ENCODE results near the gene RAPGEF2. TPM values are rescaled to one million over a fixed set of nuclear protein-coding genes. Genes with fewer than 3 reads are reported as not detected.

Gene RAPGEF2
- total RNA-seq, 1 donor: 57.9 TPM

DNA sequence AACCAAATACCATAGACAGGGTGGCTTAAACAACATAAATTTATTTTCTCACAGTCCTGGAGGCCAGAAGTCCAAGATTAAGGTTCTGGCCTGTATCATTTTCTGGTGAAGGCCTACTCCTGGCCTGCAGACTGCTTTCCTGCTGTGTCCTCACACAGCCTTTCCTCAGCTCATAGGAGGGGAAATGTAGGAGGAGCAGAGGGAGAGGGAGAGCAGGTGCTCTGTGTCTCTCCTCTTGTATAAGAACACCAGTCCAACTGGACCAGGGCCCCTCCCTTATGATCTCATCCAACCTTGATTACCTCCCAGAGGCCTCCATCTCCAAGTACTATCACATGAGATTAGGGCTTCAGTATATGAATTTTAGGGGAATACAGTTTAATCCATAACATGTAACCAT, 34.3 kb downstream of the RAPGEF2 start:
- Histone ChIP-seq H3K4me3 (ENCODE audit: low read length) (no peak overlapping the region), H3K4me1 (ENCODE audit: insufficient read depth, low read length) (no peaks in the 10 kb centered on the region), H3K27me3 (ENCODE audit: insufficient read depth, low read length) (no peaks in the 10 kb centered on the region), H3K9me3 (ENCODE audit: low read depth, low read length) (no peaks in the 10 kb centered on the region)

DNA sequence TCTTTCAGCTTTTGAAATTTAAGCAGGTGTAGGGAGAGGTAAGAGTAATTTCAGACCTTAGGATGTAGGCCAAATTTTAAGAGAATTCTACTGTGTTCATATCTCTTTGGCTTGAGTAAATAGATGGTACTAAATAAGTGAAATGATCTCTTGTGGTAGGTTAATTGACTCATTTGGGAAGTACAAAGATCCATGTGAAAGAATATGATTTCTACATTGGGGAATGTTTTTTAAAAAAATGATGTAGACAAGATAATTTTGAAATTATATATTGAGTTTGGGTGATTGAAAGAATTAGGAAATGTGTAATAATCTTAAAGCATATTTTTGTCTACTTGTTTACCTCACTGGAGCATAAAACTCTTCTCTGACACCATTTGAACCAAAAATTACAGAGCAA, 35.6 kb downstream of the RAPGEF2 start:
- Histone ChIP-seq H3K4me3 (ENCODE audit: low read length) (no peak overlapping the region), H3K27me3 (ENCODE audit: insufficient read depth, low read length) (no peaks in the 10 kb centered on the region), H3K9me3 (ENCODE audit: low read depth, low read length) (no peaks in the 10 kb centered on the region), H3K4me1 (ENCODE audit: insufficient read depth, low read length) (no peaks in the 10 kb centered on the region)

DNA sequence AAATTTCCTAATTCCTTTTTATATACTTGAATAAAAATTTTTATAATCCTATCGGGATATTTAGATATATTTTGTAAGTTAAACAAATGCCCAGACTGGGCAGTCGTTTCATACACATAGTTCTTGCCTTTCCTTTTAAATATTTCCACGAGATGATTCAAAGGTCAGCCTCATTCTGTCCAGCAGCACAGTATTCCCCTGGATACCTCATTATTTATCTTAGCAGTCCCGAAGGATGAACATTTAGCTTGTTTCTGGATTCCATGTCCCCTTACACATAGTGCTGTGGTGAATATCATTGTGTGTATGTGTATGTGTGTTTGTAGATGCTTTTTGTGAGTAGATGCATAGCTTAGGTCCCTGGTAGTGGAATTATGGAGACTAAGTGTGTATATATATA, 38.3 kb downstream of the RAPGEF2 start:
- Histone ChIP-seq H3K9me3 (ENCODE audit: low read depth, low read length) (no peaks in the 10 kb centered on the region), H3K27me3 (ENCODE audit: insufficient read depth, low read length) (no peaks in the 10 kb centered on the region)

DNA sequence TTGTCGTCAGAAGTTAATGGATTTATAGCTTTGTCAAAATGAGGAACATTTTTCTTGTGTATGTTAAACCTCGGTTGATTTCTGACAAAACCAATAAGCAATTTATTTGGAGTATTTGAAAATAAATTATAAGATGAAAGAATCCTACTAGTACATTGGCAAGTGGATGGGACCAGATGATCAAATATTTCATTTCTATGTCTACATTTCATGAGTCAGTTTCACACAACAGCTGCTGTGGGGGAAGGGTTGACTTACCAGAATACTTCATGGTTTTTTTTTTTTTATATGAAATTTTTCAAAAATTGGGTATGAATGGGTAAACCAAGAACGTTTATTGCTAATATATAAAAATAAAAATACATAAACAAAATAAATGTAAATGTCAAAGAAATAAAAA, 39.4 kb downstream of the RAPGEF2 start:
- no peaks in the 10 kb centered on the region for H3K27me3 ChIP-seq (ENCODE audit: insufficient read depth, low read length)
- no peaks in the 10 kb centered on the region for H3K9me3 ChIP-seq (ENCODE audit: low read depth, low read length)
- no peak overlapping the region for H3K4me3 ChIP-seq (ENCODE audit: low read length)
- no peaks in the 10 kb centered on the region for H3K4me1 ChIP-seq (ENCODE audit: insufficient read depth, low read length)

More for the DNA sequence above, 38.3 kb downstream of the RAPGEF2 start:
- Histone ChIP-seq H3K4me3 (ENCODE audit: low read length) (no peak overlapping the region), H3K4me1 (ENCODE audit: insufficient read depth, low read length) (no peaks in the 10 kb centered on the region)

DNA sequence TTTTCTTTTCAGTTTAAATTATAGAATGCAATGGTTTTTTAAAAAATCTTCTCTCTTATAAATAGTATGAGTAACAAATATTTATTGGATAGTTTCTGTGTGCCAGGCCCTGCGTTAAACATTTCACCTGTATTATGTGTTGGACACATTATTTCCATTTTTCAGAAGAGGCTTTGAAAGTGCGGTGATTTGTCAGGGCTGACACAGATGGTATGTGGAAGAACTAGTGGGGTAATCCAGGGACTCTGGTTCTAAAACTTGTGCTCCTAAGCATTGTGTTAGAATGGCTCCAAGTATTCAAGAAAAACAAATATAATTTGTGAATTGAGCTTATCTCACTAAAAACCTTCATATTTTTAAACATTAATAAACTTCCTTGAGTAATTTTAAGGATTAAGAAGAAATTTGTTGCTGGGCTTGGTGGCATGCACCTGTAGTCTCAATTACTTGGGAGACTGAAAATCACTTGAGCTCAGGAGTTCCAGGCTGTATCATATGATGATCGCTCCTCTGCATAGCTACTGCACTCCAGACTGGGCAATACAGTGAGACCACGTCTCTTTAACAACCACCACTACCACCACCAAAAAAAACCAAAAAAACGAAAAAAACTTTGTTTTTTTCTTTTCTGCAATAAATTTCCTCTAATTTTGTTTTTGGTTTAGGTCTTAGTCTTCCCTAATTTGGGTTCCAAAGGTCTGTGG, 40.0 kb downstream of the RAPGEF2 start:
- no peaks in the 10 kb centered on the region for H3K4me1 ChIP-seq (ENCODE audit: insufficient read depth, low read length)
- H3K9me3 ChIP-seq (ENCODE audit: low read depth, low read length): no peaks in the 10 kb centered on the region
- H3K27me3 ChIP-seq (ENCODE audit: insufficient read depth, low read length): no peaks in the 10 kb centered on the region
- no peak overlapping the region for H3K4me3 ChIP-seq (ENCODE audit: low read length)

DNA sequence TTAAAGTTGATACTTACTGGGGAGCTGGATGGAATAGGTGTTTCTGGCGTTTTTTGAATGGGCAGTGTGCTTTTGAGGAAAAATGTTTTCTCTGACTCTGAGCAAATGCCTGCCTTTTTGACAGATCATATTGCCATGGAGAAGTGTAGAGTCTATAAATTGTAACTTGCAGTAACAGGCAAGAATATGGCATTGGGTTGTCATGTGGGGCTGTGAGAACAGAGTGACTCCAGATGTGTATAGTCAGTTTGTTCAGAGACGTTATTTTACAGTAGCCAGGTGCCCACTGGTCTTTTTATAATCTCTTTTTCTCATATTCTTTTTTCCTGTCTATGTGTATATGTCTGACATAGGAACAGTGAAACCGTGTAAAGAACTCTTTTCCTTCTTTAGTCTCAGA, 40.8 kb downstream of the RAPGEF2 start:
- Histone ChIP-seq H3K4me1 (ENCODE audit: insufficient read depth, low read length) (no peaks in the 10 kb centered on the region), H3K4me3 (ENCODE audit: low read length) (no peak overlapping the region), H3K9me3 (ENCODE audit: low read depth, low read length) (no peaks in the 10 kb centered on the region), H3K27me3 (ENCODE audit: insufficient read depth, low read length) (no peaks in the 10 kb centered on the region)

DNA sequence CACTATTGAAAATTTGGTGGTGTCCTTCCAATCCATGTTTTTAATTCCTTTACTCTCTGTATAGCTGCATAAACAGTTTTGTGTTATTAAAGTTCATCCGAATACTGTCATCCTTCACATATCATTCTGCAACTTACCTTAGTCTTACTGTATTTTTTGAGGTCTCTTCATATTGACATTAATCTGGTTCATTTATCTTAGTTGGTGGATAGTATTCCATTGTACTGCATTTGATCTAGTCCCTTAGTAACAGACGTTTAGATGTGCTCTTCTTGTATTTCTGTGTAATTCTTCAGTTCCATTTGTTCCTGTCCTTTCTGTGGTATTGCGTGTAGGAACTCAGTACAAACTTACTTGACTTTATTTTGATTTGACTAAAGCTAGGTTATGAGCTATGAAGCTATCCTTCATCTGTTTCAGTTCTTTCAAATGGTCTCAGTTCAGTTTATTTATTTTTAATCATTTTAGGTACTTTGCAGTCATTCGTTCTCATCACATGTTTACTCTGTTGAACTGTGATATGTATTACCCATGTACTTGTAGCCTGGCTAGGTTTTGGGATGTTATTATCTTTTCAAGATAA, 41.3 kb downstream of the RAPGEF2 start:
- Histone ChIP-seq H3K9me3 (ENCODE audit: low read depth, low read length) (no peaks in the 10 kb centered on the region), H3K4me1 (ENCODE audit: insufficient read depth, low read length) (no peaks in the 10 kb centered on the region), H3K27me3 (ENCODE audit: insufficient read depth, low read length) (no peaks in the 10 kb centered on the region), H3K4me3 (ENCODE audit: low read length) (no peak overlapping the region)

DNA sequence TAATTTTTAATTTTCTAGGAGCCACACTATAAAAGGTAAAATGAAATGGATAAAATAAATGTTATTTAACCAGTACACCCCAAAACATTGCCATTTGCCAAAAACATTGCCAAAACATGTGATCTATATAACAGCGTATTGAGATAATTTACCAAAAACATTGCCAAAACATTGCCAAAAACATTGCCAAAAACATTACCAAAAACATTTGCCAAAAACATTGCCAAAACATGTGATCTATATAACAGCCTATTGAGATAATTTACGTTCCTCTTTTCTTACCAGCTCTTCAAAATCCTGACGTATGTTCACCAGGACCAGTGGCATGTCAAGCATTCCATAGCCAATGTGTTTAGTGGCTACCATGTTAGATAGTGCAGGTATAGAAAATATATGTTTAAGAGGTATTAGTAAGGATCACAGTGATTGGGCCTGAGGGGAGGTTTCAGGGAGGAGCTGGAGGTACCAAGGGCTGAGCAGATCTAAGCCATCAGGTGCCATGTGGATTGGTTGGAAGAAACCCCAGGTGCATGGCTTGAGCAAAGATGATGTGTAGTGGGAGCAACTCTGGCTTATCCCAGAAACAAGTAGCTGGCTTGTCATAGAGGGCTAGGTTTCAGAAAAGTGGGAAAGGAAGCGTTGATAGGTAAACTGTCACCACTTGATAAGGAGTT, 42.6 kb downstream of the RAPGEF2 start:
- no peaks in the 10 kb centered on the region for H3K9me3 ChIP-seq (ENCODE audit: low read depth, low read length)
- H3K4me3 ChIP-seq (ENCODE audit: low read length): no peak overlapping the region
- no peaks in the 10 kb centered on the region for H3K27me3 ChIP-seq (ENCODE audit: insufficient read depth, low read length)
- H3K4me1 ChIP-seq (ENCODE audit: insufficient read depth, low read length): peaks cover under 1% of the 10 kb centered on the region

DNA sequence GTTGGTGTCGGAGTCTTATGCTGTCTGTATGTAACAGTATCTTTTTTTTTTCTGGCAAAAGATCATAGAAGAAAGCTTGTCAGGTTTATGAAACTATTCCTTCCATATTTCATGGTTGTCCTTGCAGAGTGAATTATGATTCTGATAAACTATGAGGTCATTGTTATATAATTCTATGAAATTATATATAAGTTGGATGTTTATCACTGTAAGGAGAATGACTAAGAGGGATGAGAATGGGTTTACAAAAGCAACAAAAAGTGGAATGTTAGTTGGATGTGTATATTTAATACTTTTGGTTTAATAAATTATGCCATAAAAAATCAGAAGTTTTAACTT, 43.1 kb downstream of the RAPGEF2 start:
- H3K4me3 ChIP-seq (ENCODE audit: low read length): no peak overlapping the region
- no peaks in the 10 kb centered on the region for H3K9me3 ChIP-seq (ENCODE audit: low read depth, low read length)
- H3K27me3 ChIP-seq (ENCODE audit: insufficient read depth, low read length): no peaks in the 10 kb centered on the region
- H3K4me1 ChIP-seq (ENCODE audit: insufficient read depth, low read length): peaks cover 4% of the 10 kb centered on the region

DNA sequence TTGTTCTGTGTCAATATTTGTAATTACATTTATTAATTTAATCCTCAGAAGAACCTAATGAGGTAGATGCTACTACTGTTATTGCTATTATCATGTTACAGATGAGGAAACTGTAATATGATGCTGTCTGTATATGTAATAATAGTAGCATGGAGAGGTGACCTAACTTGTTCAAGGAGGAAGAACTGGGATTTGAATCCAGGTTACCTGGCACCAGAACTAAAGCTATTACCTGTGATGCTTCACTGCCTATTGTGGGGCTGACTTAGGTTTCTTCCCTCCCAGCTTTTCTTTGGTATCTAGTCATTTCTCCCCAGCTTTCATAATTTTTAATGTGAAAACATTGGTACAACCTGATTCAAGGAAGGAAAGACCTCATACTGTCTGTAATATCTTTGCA, 43.6 kb downstream of the RAPGEF2 start:
- Histone ChIP-seq H3K4me1 (ENCODE audit: insufficient read depth, low read length) (peaks cover 4% of the 10 kb centered on the region), H3K4me3 (ENCODE audit: low read length) (no peak overlapping the region), H3K9me3 (ENCODE audit: low read depth, low read length) (no peaks in the 10 kb centered on the region), H3K27me3 (ENCODE audit: insufficient read depth, low read length) (no peaks in the 10 kb centered on the region)

DNA sequence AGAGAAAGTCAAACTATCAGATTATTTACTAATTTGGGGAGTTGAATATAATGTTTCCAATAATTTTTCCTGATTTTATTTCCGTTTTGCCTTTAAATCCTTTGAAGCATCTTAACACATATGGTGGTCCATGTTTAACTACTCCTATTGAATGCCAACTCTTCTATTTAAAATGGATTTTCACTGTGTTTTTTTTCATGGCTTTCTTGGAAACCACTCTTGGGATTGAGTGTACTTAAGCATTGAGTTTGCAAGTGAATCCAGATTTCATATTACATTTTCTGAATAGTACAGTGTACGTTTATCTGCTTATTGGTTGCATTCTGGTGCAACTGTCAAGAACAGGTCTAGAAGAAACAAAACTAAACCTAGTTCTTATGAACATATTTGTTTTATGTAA, 45.6 kb downstream of the RAPGEF2 start:
- no peaks in the 10 kb centered on the region for H3K27me3 ChIP-seq (ENCODE audit: insufficient read depth, low read length)
- no peaks in the 10 kb centered on the region for H3K9me3 ChIP-seq (ENCODE audit: low read depth, low read length)
- no peak overlapping the region for H3K4me3 ChIP-seq (ENCODE audit: low read length)
- peaks cover 4% of the 10 kb centered on the region for H3K4me1 ChIP-seq (ENCODE audit: insufficient read depth, low read length)

DNA sequence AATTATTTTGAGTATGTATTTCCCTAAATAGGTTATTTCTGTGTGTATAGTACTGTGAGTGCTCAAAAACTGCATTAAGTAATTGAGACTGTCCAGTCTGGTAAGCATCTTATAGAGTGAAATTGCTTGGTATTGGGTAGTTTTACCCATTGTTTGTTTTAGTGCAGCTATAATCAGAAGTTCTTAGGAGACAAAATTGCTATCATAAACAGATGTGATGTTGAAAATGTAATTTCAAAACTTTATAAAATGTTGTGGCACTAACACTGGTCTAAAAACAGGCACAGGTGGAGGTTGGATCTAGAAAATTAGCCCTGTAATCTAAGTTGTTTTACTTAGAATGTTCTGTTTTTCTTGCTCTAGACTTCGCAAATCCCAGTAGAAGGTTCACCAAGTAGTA, 46.8 kb downstream of the RAPGEF2 start:
- H3K27me3 ChIP-seq (ENCODE audit: insufficient read depth, low read length): no peaks in the 10 kb centered on the region
- no peak overlapping the region for H3K4me3 ChIP-seq (ENCODE audit: low read length)
- peaks cover 4% of the 10 kb centered on the region for H3K4me1 ChIP-seq (ENCODE audit: insufficient read depth, low read length)
- H3K9me3 ChIP-seq (ENCODE audit: low read depth, low read length): no peaks in the 10 kb centered on the region

DNA sequence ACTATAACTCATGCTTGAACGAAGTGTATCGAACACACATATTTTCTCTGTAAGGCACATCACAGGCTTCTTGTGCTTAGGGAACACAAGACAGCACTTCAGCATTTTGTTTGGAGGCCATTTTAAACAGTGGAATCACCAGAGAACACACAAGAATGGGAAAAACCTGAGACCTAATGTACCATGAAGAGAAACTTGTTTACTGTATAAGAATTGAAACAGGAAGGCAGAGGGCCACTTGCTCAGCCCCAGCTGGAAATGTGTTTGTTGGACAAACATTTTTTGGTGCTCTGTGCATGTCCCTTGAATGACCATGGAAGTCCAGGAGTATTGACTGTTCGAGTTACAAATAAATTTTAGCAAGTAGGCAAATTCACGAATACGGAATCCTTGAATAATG, 47.5 kb downstream of the RAPGEF2 start:
- no peaks in the 10 kb centered on the region for H3K27me3 ChIP-seq (ENCODE audit: insufficient read depth, low read length)

DNA sequence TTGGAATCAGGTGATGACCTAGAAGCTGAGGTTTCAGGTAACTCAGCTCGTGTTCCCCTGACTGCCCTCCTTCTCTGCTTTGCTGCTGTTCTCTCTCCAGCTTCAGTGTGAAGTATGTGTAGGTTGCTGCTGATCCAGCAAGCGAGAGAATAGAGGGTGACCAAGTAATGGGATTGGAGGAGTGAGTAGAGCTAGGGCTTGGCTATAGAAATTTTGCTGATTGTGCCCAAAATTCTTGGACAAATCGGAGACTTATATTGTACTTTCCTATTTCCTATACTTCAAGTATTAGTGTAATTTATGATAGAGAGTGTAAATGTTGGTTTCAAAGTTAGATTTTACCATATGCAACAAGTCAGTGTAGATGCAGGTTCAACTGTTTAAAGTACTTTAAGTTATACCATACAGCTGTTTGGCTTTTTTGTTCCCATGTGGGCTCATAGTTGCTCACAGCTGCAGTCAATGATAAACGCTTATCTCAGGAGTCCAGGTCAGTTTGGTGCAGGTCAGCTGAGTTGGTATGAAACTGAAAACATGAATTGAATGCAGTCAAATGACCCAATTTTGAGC, 48.0 kb downstream of the RAPGEF2 start:
- H3K9me3 ChIP-seq (ENCODE audit: low read depth, low read length): no peaks in the 10 kb centered on the region
- H3K4me3 ChIP-seq (ENCODE audit: low read length): no peak overlapping the region
- peaks cover 4% of the 10 kb centered on the region for H3K4me1 ChIP-seq (ENCODE audit: insufficient read depth, low read length)
- H3K27me3 ChIP-seq (ENCODE audit: insufficient read depth, low read length): no peaks in the 10 kb centered on the region

More for the DNA sequence above, 47.5 kb downstream of the RAPGEF2 start:
- no peaks in the 10 kb centered on the region for H3K9me3 ChIP-seq (ENCODE audit: low read depth, low read length)
- peaks cover 4% of the 10 kb centered on the region for H3K4me1 ChIP-seq (ENCODE audit: insufficient read depth, low read length)
- no peak overlapping the region for H3K4me3 ChIP-seq (ENCODE audit: low read length)

DNA sequence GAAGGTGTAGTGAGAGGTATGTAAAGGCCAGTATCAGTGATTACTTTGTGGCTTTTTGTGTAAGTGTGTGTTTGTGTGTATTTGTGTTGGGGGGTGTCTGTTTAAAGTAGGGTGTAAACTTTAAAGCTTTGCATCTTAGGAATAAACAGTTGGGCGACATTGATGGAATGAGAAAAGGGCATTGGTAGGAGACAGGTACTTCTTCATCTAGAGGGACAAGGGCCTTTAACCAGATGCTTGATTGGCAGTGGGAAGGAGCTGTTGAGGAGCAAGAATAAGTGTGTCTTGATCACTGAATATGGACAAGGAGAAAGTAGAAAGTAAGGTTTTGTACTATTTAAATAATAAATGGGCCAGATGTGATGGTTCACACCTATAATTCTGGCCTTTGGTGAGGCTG, 48.8 kb downstream of the RAPGEF2 start:
- Histone ChIP-seq H3K4me3 (ENCODE audit: low read length) (no peak overlapping the region), H3K4me1 (ENCODE audit: insufficient read depth, low read length) (peaks cover 4% of the 10 kb centered on the region), H3K9me3 (ENCODE audit: low read depth, low read length) (no peaks in the 10 kb centered on the region), H3K27me3 (ENCODE audit: insufficient read depth, low read length) (no peaks in the 10 kb centered on the region)
